ENCODE results near the gene ATP6V0E1.

- TF ChIP-seq, protein P1, sequence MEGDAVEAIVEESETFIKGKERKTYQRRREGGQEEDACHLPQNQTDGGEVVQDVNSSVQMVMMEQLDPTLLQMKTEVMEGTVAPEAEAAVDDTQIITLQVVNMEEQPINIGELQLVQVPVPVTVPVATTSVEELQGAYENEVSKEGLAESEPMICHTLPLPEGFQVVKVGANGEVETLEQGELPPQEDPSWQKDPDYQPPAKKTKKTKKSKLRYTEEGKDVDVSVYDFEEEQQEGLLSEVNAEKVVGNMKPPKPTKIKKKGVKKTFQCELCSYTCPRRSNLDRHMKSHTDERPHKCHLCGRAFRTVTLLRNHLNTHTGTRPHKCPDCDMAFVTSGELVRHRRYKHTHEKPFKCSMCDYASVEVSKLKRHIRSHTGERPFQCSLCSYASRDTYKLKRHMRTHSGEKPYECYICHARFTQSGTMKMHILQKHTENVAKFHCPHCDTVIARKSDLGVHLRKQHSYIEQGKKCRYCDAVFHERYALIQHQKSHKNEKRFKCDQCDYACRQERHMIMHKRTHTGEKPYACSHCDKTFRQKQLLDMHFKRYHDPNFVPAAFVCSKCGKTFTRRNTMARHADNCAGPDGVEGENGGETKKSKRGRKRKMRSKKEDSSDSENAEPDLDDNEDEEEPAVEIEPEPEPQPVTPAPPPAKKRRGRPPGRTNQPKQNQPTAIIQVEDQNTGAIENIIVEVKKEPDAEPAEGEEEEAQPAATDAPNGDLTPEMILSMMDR (IDR thresholded peaks at IDR 0.05), result no peak
- TF ChIP-seq POLR2A (IDR thresholded peaks at IDR 0.05) (no peak), POLR2AphosphoS5 (IDR thresholded peaks at IDR 0.05) (no peak)
Measured at GRCh38 chr5:173069671-173070070, 86.1 kb downstream of the ATP6V0E1 start.

Data from prostate gland (tissue), 2 donors.